CD4-positive, alpha-beta T cell treated with Interleukin-15 for 1 hour (primary cell): ENCODE measurements around the gene ZNF689.

Experiments used
- DNase-seq: peaks from one replicate; pipeline ENCODE4 v3.0.0-alpha.2; 2020

Gene ZNF689

DNA sequence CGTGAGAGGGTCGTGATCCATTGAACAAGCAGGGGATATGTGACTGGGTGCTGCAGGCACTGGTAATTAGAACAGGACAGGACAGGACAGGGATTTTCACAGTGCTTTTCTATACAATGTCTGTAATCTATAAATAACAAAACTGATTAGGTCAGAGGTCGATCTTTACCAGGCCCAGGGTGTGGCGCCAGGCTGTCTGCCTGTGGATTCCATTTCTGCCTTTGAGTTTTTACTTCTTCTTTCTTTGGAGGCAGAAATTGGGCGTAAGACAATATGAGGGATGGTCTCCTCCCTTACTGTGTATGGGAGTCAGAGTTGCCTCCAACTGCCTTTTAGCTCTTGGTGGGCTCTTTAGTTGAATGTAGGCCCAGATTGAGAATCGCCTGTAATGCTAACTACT is 50.5 kb downstream of the ZNF689 start:
- no peak for DNase-seq

GRCh38 chr16:30558789-30559377 is 51.3 kb downstream of the ZNF689 start:
- no peak for DNase-seq

DNA sequence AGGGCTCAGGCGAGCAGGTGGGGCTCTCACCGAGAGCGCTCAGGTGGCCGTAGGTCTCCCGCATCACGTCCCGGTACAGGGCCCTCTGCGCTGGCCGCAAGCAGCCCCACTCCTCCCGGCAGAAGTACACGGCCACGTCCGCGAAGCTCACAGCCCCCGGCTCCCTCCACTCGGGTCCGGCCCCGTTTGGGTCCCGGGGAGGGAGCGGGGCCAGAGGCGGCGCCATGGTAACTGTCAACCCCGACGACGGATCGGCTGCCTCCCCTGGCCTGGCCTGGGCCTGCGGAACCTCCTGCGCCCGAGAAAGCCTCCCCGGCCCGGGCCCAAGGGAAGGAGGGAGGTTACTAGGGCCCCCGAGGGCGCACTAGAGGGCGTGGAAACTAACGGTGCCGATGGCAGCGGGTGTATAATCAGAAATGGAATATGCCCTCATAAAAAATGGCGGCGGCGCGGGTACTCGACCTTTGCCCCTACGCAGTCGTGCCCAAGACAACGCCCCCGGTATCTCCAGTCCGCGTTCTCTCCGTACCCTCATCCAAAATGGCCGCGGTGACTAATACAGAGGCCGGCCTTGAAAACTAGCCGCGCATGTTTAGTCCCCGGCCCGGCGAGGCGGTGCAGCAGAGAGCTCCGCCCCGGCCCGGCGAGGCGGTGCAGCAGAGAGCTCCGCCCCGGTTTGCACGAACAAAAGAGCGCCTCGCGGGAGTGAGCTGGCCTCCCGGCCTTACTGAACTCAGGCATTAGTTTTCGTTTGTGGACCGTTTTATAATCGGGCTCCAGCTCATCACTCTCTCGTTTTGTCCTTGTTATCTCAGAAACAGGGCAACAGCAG is 52.0 kb downstream of the ZNF689 start, which contains the start of gene ZNF764:
Gene ZNF764 (minus strand): TSS at position 418 of the 832 bp plus-strand sequence. CDS start 192 bp downstream, at position 226.
- DNase-seq: peak; percentile 98

DNA sequence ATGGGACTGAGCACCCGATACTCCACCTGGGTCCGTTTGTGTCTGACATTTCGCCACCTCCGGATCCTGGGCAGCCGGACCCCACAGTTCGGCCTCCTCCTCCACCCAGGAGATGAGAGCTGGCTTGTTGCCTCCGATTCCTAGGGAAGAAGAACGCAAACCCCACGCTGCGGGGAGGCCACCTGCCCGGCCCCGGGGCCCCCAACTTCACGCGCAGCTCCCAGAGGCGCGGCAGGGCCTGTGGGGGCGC is 52.6 kb downstream of the ZNF689 start:
- DNase-seq: no peak

DNA sequence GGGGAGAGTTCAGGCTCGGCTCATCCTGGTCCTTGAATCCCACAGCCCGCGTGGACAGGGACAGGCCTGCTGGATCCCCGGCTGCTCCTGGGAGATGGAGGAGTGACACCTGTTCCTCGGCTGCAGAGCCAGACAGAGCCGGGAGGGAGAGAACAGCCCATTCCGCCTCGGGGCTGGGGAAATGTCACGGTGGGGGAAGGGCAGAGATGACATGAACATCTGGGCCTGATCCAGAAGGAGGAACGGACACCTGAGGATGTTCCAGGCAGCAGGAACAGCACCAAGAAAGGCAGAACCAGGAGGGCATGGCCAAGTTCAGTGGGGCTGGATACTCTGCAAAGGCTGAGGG is 54.1 kb downstream of the ZNF689 start:
- no peak for DNase-seq

DNA sequence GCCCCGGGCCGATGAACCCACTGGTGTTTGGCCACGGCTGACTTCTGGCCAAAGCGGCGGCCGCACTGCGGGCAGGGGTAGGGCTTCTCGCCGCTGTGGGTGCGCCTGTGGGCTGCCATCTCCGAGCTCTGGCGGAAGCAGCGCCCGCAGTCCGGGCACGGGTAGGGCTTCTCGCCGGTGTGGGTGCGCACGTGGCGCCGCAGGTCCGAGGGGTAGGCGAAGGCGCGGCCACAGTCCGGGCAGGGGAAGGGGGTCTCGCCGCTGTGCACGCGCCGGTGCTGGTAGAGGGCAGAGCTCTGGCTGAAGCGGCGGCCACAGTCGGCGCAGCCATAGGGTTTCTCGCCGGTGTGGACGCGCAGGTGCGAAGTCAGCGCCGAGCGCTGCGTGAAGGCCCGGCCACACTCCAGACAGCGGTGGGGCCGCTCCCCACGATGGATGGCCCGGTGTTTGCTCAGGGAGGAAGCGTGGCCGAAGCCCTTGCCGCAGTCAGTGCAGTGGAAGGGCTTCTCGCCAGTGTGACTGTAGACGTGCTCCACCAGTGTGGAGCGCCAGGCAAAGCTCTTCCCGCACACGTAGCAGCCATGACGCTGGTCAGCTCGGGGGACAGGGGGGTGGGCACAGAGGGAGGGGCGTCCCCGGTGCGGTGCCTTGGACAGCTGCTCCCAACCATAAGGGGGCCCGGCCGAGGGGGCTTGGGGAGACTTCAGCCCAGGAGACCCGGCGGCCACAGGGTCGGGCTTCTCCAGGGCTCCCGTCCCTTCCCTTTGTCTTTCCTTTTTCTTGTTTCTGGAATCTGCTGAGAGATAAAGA is 54.7 kb downstream of the ZNF689 start:
- no peak for DNase-seq

GRCh38 chr16:30554557-30555314 is 55.5 kb downstream of the ZNF689 start:
- DNase-seq: no peak

GRCh38 chr16:30553393-30553899 is 56.7 kb downstream of the ZNF689 start:
- no peak for DNase-seq

DNA sequence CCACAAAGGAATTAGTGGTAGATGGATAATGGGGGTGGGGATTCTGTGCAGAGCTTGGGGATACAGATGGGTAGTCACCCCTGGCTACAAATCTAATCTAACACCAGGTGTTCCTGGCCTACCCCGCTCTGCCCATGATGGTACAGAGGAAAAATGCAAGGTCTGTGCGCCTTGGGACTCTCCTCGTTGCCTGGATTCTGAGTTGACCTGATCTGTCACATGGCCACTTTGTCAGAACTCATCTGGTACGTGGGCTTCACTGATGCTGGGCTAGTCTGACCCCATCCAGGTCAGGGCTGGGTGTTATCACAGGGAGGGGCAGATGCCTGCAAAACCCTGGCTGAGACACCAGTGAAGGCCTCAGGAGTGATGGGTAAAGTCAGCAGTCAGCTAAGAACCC is 57.2 kb downstream of the ZNF689 start:
- DNase-seq: no peak
